ENCODE data around the gene CORO2A.

CORO2A gene

DNA sequence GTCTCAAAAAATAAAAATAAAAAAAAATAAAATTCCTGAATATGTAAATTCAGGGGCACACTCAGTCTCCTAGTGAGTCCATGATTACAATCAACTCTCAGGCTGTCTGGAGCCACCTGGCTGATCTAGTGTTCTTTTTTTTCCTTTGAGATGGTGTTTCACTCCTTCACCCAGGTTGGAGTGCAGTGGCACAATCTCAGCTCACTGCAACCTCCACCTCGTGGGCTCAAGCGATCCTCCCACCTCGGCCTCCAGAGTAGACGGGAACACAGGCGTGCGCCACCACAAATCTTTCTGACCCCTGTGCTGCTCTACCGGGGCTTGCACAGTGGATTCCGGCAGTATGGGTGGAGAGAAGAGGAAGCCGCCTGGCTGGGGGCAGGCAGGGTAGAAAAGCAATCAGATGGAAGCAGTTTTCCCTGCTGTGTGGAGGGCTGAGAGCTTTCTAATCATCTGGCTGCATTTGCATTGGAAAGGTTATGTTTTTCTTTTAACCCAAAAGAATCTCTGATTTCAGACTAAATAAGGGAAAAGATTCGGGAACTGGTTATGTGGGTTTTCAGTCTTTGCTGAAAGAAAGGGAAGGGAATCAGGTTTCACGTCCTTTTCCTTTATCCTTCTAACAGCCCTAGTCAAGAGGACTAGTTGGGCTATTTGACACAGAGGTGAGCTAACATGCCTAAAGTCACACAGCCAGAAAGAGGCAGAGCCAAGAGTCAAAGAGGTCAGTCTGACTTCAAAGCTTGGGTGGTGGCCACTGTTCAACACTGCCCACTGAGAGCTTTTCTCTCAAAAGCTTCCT lies 26.3 kb upstream of the CORO2A start:
- no peak for DNase-seq

DNA sequence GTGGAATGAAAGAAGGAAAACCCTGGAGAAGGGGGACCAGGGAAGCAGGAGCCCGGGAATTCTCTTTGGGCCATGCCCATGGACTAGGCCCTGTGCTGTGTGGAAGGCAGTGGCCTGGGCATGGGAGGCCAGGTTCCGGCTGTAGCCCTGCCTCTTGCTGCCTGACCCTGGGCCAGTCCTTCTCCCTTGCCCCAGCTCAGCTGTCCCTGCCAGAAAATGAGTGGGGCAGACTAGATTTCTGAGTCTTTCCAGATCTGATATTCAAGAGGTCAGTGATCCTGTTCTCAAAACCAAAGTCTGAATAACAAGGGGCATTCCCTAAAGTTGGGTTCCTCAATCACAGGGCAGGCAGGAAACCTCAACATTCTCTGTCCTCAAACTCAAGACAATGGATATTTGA lies 24.8 kb upstream of the CORO2A start:
- no peak for DNase-seq

GRCh38 chr9:98216391-98216790 lies 24.0 kb upstream of the CORO2A start:
- DNase-seq: no peak

DNA sequence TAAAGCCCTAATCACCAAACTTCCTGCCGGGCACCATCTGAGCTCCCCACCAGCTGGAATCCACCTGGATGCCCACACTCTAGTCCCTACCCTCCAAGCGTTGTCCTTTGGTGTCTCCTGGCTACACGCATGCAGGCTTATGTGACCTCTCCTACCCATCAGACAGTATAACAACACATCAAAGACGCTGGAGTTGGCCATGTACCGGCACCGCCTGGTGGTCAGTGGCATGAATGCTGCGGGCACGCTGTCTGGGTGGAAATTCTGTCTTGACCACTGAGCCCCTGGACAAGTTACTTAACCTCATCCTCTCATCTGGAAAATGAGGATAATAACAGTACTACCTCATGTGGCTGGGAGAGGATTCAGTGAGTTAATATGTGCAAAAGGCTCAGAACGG lies 23.4 kb upstream of the CORO2A start:
- DNase-seq: no peak

DNA sequence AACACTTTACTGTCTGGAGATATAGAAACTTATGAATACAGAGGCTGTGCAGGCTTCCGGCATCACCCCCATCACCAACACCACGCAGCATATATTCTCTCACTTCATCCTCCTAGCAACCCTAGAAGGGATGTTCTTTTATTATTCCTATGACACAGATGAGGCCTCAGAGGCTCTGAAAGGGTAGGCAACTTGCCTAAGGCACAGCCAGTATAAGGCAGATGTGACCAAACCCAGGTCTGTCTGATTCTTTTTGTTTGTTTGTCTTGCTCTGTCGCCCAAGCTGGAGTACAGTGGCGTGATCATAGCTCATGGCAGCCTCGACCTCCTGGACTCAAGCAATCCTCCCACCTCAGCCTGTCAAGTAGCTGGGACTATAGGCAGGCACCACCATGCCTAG lies 22.8 kb upstream of the CORO2A start:
- DNase-seq: no peak

- DNase-seq: no peak
Measured at GRCh38 chr9:98214811-98215210, 22.4 kb upstream of the CORO2A start.

- no peak for DNase-seq
Measured at GRCh38 chr9:98211260-98211659, 18.8 kb upstream of the CORO2A start.

- no peak for DNase-seq
Measured at GRCh38 chr9:98210435-98210834, 18.0 kb upstream of the CORO2A start.

GRCh38 chr9:98209530-98209929 lies 17.1 kb upstream of the CORO2A start:
- no peak for DNase-seq

- no peak for DNase-seq
Measured at GRCh38 chr9:98208635-98209034, 16.2 kb upstream of the CORO2A start.

DNA sequence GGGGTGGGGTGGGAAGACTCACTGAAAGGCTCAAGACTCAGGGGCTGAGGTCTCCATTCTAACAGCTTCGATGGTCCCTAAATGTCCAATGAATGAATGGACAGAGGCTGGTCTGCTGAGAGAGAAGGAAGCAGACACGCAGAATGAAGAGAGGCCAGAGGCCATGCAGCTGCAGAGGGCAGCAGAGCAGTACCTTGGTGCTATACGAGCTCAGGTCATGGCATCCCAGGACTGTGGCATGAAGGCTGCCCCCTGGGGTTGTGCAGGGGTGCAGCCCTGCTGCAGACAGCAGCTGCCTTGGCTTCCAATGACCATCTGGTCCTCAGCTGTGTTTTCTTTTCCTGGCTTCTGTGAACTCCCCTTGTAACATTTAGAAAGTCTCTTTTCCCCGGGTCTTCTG lies 15.2 kb upstream of the CORO2A start:
- no peak for DNase-seq

- DNase-seq: no peak
Measured at GRCh38 chr9:98206754-98207153, 14.3 kb upstream of the CORO2A start.

- no peak for DNase-seq
Measured at GRCh38 chr9:98204692-98205091, 12.3 kb upstream of the CORO2A start.

- no peak for DNase-seq
Measured at GRCh38 chr9:98203153-98203552, 10.7 kb upstream of the CORO2A start.

- DNase-seq: no peak
Measured at GRCh38 chr9:98202252-98202651, 9.8 kb upstream of the CORO2A start.

- no peak for DNase-seq
Measured at GRCh38 chr9:98201749-98202148, 9.3 kb upstream of the CORO2A start.

DNA sequence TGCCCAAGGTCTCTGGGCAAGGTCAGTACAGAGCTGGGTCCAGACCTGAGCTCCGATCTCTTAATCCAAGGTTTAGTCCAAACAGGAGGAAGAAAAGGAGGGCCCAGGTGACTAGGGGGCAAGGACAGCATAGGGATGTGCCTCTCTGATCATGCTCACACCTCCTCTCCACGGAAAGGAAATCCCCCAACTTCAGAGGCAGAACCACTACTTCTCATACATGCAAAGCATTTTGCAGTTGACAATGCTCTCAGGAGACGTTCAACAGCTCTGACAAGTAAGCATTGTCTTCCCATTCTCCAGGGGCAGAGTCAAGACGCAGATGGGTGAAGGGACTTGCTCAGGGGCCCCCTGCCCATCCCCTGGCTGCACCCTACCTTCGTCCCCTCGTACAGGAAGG lies 8.7 kb upstream of the CORO2A start:
- DNase-seq: no peak

- no peak for DNase-seq
Measured at GRCh38 chr9:98199388-98200033, 7.1 kb upstream of the CORO2A start.

DNA sequence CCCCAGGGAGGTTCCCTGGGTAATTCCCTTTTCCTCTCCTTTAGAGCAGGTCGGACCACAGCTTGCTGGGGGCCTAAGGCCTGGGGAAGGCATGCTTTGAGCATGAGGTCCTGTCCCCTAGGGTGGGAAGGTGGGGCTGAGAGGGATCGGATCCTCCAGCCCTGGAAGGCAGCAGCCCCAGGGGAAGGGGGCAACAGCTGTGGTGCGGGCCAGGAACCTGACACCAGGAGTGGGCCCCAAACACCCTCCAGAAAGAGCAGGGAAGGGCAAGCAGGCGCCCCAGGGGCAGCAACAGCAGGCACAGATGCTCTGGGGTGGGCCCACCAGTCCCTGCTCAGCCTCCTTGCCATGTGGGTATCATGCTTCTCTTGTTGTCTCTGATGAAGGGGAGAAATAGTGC lies 3.2 kb upstream of the CORO2A start:
- DNase-seq: no peak

- no peak for DNase-seq
Measured at GRCh38 chr9:98193336-98193944, 1.0 kb upstream of the CORO2A start.

GRCh38 chr9:98191671-98192502 lies 550 bp downstream of the CORO2A start:
- DNase-seq: no peak

DNA sequence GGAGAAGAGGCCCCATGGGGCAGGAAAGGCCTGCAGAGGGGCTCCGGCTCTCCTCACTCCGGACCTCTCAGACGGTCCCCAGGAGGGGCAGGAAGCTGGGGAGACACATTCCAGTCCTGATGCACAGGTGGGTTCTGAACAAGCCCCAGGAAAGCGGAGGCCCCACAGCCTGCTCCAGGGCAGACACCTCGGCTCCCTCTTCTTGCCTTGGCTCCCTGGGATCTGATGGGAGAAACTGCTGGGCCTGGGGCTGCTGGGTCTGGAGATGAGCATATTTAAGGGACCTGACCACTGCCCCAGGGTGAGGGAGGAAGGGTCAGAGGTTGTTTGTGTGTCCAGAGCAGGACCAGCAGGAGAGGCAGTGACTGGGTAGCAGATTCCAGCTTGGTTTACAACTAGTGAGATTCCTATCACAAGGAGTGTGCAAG lies 1.2 kb downstream of the CORO2A start:
- DNase-seq: no peak

DNA sequence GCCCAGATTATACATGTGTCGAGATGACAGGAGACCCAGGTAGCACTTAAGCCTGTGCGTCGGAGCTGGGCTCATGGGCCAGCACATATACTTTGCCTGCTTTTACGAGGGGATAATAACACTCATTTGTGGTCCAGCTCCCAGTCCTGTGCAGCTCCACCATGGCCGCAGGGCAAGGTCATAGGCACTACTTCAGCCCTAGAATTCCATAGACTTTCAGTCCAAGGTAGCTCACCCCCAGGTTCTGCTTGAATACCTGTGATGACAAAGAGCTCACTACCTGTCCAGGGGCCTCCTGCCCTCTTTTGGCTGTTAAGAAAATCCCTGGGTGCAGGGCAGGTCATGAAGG lies 1.7 kb downstream of the CORO2A start:
- DNase-seq: no peak

- no peak for DNase-seq
Measured at GRCh38 chr9:98189412-98189811, 3.0 kb downstream of the CORO2A start.

Measured in inflammatory macrophage treated with lipopolysaccharide for 4 hours (primary cell).